Activated CD4-positive, CD25-positive, alpha-beta regulatory T cell (primary cell): Measurements from ENCODE around the gene DDC.
"Not testable (repeated sequence)": the region's sequence is repeated elsewhere in the genome, so short reads cannot be mapped to it uniquely, and the experiment has no call there.

Experiments used
- DNase-seq, 4 experiments: peaks; one replicate each; lab custom pipeline; 2025; lab: John Stamatoyannopoulos, UW

The DDC gene

GRCh38 chr7:50486512-50486911, 78.7 kb downstream of the DDC start:
- no peak for DNase-seq

GRCh38 chr7:50481867-50482266, 83.3 kb downstream of the DDC start:
- DNase-seq: no peak

GRCh38 chr7:50480797-50481196, 84.4 kb downstream of the DDC start:
- no peak for DNase-seq

DNA sequence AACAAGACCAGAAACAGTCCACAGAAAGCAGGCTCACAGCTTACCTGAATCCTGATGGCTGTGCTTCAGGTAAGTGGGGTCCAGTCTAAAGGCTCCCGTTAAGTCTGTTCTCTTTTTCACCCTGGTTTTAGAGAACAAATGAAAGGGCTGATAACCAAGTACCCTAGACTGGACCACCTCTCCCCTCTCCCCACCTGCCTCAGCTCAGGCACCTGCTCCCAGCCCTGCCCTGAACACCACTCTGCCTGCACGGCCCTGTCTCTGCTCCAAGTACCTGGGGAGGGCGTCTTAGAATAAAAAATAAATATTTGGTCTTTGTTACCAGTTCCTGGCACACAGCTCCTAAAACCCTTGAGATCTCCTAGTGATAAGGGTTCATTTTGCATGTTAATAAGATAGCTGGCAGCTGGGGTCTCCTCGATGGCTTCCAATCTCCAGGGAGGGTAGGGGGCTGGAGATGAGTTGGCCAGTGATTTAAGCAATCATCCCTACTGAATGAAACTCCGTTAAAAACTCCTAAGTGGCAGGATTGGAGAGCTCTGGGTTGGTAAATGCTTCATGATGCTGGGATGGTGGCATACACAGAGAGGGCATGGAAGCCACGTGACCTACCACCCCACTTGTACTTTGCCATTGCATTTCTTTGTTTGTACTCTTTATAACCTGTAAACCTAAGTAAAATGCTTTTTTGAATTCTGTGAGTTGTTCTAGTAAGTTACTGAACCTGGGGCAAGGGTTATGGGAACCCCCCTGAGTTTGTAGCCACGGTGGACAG, 85.3 kb downstream of the DDC start:
- DNase-seq: no peak

- no peak for DNase-seq
Observed at GRCh38 chr7:50477640-50478039, 87.6 kb downstream of the DDC start.

DNA sequence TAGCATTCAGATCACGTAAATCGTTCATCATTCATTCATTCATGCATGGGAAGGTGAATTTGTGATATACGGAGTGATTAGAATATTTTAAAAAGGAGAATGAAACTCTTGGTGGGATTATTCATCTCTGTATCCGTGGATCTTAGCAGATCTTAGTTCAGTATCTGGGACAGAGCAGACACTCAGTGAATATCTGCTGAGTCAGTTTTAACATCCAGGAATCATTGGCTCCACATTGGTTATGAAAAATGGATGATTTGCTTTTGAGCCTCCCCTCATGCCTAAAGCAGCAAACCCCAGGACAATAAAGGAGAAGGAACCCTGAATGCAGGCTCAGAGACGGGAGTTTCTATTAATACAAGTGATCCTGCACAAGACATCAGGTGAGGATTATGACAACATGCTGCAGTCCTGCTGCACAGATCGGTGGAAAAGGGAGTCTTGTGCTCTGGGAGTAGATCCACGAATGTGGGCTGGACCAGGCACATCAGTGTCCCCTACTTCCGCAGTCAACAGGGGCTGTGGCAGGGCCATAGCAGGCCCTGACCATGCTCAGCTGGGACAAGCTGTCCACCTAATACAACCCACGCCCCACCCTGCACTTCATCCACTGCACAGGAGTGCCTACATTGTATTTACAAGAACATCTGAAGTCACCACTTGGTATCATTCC, 88.1 kb downstream of the DDC start:
- no peak for DNase-seq

DNA sequence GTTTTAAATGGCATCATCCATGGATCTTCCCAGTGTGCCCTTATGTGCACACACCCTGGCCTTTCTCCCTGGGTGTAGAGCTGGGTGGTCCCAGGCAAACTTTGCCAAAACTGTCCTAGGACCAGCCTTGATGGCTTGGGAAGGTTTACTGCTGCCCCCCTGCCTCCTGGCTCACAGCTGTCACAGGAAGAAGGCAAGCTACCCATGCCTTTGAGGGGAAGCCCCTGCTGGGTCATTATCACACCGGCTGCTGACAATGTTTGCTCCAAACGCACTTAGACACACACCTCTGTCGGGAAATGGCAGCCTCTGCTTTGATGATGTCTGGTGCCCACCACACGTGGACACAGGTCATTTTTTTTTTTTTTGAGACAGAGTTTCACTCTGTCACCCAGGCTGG, 89.9 kb downstream of the DDC start:
- no peak for DNase-seq

GRCh38 chr7:50474382-50475160, 90.6 kb downstream of the DDC start:
- DNase-seq: no peak

- DNase-seq: no peak
Observed at GRCh38 chr7:50473531-50473930, 91.7 kb downstream of the DDC start.

GRCh38 chr7:50472427-50472826, 92.8 kb downstream of the DDC start:
- no peak for DNase-seq

DNA sequence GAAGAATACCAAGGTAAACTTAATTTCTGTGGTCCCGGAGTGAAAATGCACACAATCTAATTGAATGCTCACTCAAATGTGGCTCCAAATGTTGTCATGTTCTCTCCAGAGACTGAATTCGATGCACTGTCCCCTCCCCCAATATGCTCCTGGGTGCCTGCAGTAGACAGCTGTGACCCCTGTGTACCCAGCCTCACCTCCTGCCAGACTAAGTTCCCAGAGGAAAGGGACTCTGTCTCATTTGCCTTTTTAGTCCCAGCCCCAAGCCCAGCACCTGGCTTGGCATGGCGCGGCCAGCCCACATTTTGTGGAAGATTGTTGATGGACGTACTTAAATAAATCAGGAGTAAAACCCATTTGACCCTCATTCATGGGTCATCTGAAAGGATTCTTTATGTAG, 93.2 kb downstream of the DDC start:
- DNase-seq: no peak

- no peak for DNase-seq
Observed at GRCh38 chr7:50470250-50471163, 94.7 kb downstream of the DDC start.

GRCh38 chr7:50469181-50469580, 96.0 kb downstream of the DDC start:
- no peak for DNase-seq

- peak; percentile 54 to 70 (median 62) for DNase-seq
Observed at GRCh38 chr7:50467817-50468610, 97.2 kb downstream of the DDC start.

DNA sequence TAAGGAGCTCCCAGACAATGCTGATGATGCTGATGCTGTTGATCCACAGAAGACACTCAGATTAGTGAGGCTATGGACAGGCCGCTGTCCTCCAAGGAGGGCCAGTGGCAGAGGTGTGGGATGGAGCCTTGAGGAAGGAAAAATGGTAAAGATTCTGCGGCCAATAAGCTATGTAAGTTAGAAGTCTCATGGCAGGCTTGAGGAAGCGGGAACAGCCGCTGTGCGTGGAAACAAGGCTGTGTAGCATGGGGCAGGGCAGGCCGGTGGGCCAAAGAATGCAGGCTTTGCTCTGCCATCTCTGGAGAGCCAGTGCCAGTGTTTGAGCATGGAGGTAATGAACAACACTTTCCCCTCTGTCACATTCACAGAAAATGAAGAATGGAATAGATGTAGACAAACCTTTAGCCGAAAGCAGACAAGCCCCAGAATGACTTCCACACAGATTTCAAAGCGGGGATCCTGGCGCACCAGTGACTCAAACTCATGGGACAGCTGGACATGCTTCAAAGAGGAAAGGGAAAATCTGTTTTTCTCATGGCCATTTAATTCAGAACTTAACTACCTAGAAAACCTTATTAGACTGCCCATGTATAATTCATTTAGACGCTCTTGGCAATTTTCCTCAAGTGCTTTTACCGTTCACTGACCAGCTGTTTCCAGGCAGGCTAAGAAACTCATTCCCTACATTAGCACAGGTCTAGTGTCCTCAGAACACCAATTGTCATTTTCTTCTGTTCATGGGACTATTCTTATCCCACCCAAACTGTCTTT, 98.2 kb downstream of the DDC start:
- DNase-seq: no peak

DNA sequence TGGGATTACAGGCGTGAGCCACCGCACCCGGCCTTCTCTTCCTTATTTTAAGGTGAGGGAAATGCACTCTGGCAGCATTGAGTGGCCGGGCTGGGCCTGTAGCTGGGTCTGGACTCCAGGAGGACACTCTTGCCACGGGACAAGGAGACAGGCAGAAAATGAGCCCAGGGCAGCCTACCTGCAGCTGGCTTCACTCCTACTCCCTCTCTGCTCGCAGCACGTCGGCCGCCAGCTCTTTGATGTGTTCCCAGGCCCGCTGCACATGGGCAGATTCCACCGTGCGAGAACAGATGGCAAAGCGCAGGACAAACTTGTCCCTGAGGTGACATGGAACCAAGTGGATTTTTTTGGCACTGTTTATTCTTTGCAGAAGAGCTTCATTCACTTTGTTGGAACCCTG, 102.2 kb downstream of the DDC start:
- DNase-seq: no peak

GRCh38 chr7:50462361-50462760, 102.8 kb downstream of the DDC start:
- no peak for DNase-seq

- no peak for DNase-seq
Observed at GRCh38 chr7:50461695-50462094, 103.5 kb downstream of the DDC start.

DNA sequence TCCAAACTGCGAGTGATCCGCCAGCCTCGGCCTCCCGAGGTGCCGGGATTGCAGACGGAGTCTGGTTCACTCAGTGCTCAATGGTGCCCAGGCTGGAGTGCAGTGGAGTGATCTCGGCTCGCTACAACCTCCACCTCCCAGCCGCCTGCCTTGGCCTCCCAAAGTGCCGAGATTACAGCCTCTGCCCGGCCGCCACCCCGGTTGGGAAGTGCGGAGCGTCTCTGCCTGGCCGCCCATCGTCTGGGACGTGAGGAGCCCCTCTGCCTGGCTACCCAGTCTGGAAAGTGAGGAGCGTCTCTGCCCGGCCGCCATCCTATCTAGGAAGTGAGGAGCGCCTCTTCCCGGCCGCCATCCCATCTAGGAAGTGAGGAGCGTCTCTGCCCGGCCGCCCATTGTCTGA, 106.0 kb downstream of the DDC start:
- DNase-seq: not testable (repeated sequence)

DNA sequence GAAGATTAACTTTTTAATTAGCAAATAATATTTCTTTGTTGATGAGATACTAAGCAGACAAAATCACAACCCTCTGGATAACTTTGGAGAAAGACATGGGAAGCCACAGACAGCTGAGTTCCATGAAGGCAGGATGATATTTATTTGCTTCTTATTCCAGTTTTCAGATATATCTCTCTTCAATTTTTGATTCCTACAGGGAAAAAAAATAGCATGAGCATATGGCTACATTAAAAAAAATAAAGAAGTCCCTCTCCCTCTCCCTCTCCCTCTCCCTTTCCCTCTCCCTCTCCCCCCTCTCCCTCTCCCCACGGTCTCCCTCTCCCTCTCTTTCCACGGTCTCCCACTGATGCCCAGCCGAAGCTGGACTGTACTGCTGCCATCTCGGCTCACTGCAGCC, 106.6 kb downstream of the DDC start:
- DNase-seq: not testable (repeated sequence)
